VCaP (cell line): Measurements from ENCODE around the gene MANEAL.

Experiments used
- H3K27ac ChIP-seq: fragments of 450-650 bp; 2 replicates; pipeline ENCODE4 v1.5.1; 2017
- CTCF ChIP-seq: fragments of 450-650 bp; conservative IDR thresholded peaks from 2 replicates; pipeline ENCODE4 v1.5.1; 2017; ENCODE audit warnings: mild to moderate bottlenecking, moderate library complexity

The MANEAL gene

GRCh38 chr1:37755290-37755689 is 38.4 kb upstream of the MANEAL start:
- no peak overlapping the region for H3K27ac ChIP-seq
- TF ChIP-seq CTCF, result no peak

- H3K27ac ChIP-seq, result no peak overlapping the region
- no peak for TF ChIP-seq CTCF
These were observed 37.6 kb upstream of the MANEAL start for GRCh38 chr1:37755951-37756560.

- no peak for TF ChIP-seq CTCF
These were observed 34.2 kb upstream of the MANEAL start for GRCh38 chr1:37759451-37759850.

GRCh38 chr1:37761416-37762095 is 32.1 kb upstream of the MANEAL start:
- H3K27ac ChIP-seq, result no peak overlapping the region
- TF ChIP-seq CTCF, result no peak

More at GRCh38 chr1:37759451-37759850, 34.2 kb upstream of the MANEAL start:
- no peak overlapping the region for H3K27ac ChIP-seq

- H3K27ac ChIP-seq, result no peak overlapping the region
- TF ChIP-seq CTCF, result no peak
These were observed 31.1 kb upstream of the MANEAL start for GRCh38 chr1:37762516-37762915.

- no peak overlapping the region for H3K27ac ChIP-seq
- TF ChIP-seq CTCF, result no peak
These were observed 29.7 kb upstream of the MANEAL start for GRCh38 chr1:37763791-37764413.

GRCh38 chr1:37764414-37764825 is 29.2 kb upstream of the MANEAL start:
- H3K27ac ChIP-seq, result no peak overlapping the region
- TF ChIP-seq CTCF, result no peak
